ENCODE data around the gene EFHC1. TPM values are rescaled to one million over a fixed set of nuclear protein-coding genes. Genes with fewer than 3 reads are reported as not detected.

The EFHC1 gene
- total RNA-seq, 4 donors from 2014 or later, result 10.2 to 33.0 (median 20.8) TPM

GRCh38 chr6:52557389-52558265, 137.5 kb downstream of the EFHC1 start:
- no peak for ATAC-seq (ENCODE audit: low FRiP score)
- TF ChIP-seq CTCF (IDR thresholded peaks at IDR 0.05), result no peak

GRCh38 chr6:52558266-52559000, 138.3 kb downstream of the EFHC1 start:
- no peak for TF ChIP-seq CTCF (IDR thresholded peaks at IDR 0.05)
- DNase-seq (ENCODE audit: low spot score) (no peak), ATAC-seq (ENCODE audit: low FRiP score) (peak; percentile 64)

More at GRCh38 chr6:52557389-52558265, 137.5 kb downstream of the EFHC1 start:
- no peak for DNase-seq (ENCODE audit: low spot score)

GRCh38 chr6:52560462-52560861, 140.3 kb downstream of the EFHC1 start:
- no peak for ATAC-seq (ENCODE audit: low FRiP score)
- no peak for TF ChIP-seq CTCF (IDR thresholded peaks at IDR 0.05)
- DNase-seq (ENCODE audit: low spot score), result no peak

GRCh38 chr6:52562911-52563310, 142.8 kb downstream of the EFHC1 start:
- no peak for TF ChIP-seq CTCF (IDR thresholded peaks at IDR 0.05)
- ATAC-seq (ENCODE audit: low FRiP score), result no peak
- DNase-seq (ENCODE audit: low spot score), result no peak

- no peak for TF ChIP-seq CTCF (IDR thresholded peaks at IDR 0.05)
- ATAC-seq (ENCODE audit: low FRiP score), result no peak
- no peak for DNase-seq (ENCODE audit: low spot score)
These were observed 144.7 kb downstream of the EFHC1 start for GRCh38 chr6:52564856-52565255.

GRCh38 chr6:52566201-52566600, 146.1 kb downstream of the EFHC1 start:
- ATAC-seq (ENCODE audit: low FRiP score) (no peak), DNase-seq (ENCODE audit: low spot score) (no peak)
- TF ChIP-seq CTCF (IDR thresholded peaks at IDR 0.05), result no peak

All from omental fat pad (tissue), 4 donors.